Keratinocyte (primary cell): Measurements from ENCODE around the gene OSBPL10. TPM values are rescaled to one million over a fixed set of nuclear protein-coding genes. Genes with fewer than 3 reads are reported as not detected.

ENCODE experiments used
- DNase-seq: peaks from one replicate; pipeline ENCODE4 v3.0.0-alpha.2; 2011; ENCODE audit warnings: low read depth, missing footprints, low spot score
- FAIRE-seq: peaks from 2 replicates; lab custom pipeline; 2011; peaks lifted over from hg19 to GRCh38; lab: Jason Lieb, UNC
- H2AFZ ChIP-seq: 2 replicates; pipeline ENCODE4 v1.6.0; 2012; ENCODE audit warnings: low read length, control low read depth, inconsistent platforms; ENCODE audit not compliant: control insufficient read depth
- H3K27ac ChIP-seq: 2 replicates; pipeline ENCODE4 v1.5.1; 2011; ENCODE audit warnings: low read length; ENCODE audit not compliant: control insufficient read depth, insufficient read depth
- H3K27me3 ChIP-seq: 3 replicates; pipeline ENCODE4 v1.6.0; 2011; ENCODE audit warnings: low read length; ENCODE audit not compliant: control insufficient read depth, insufficient read depth; ENCODE audit errors: extremely low read depth
- H3K36me3 ChIP-seq, 2 experiments: 2 replicates in 1 of 2; 3 replicates in 1 of 2; pipeline ENCODE4 v1.5.1; 2011; ENCODE audit warnings: low read length in 2 of 2, mild to moderate bottlenecking in 1 of 2; ENCODE audit not compliant: control insufficient read depth in 2 of 2, insufficient read depth in 2 of 2; ENCODE audit errors: extremely low read depth in 1 of 2
- H3K4me1 ChIP-seq: 3 replicates; pipeline ENCODE4 v1.5.1; 2011; ENCODE audit warnings: low read length; ENCODE audit not compliant: control insufficient read depth, insufficient read depth; ENCODE audit errors: extremely low read depth
- H3K4me2 ChIP-seq: 3 replicates; pipeline ENCODE4 v1.6.0; 2011; ENCODE audit warnings: low read depth, low read length; ENCODE audit not compliant: control insufficient read depth, insufficient read depth; ENCODE audit errors: extremely low read depth
- H3K4me3 ChIP-seq, 3 experiments: fragments of 200-600 bp in 1 of 3; sonication (generic) in 1 of 3; 2 replicates in 2 of 3; 3 replicates in 1 of 3; pipeline ENCODE4 v1.5.1; 2011 to 2016; ENCODE audit warnings: low read length in 3 of 3, mild to moderate bottlenecking in 3 of 3, control low read depth in 2 of 3, inconsistent platforms in 1 of 3, low read depth in 1 of 3, mixed read lengths in 1 of 3, mixed run types in 1 of 3, moderate library complexity in 1 of 3; ENCODE audit not compliant: control insufficient read depth in 2 of 3, insufficient read depth in 2 of 3; ENCODE audit errors: extremely low read depth in 1 of 3
- H3K79me2 ChIP-seq: 2 replicates; pipeline ENCODE4 v1.6.0; 2012; ENCODE audit warnings: low read length; ENCODE audit not compliant: control insufficient read depth, insufficient read depth
- H3K9ac ChIP-seq: 3 replicates; pipeline ENCODE4 v1.6.0; 2011; ENCODE audit warnings: low read length; ENCODE audit not compliant: control insufficient read depth, insufficient read depth; ENCODE audit errors: extremely low read depth
- H3K9me1 ChIP-seq: 3 replicates; pipeline ENCODE4 v1.6.0; 2011; ENCODE audit warnings: low read length; ENCODE audit not compliant: control insufficient read depth, insufficient read depth; ENCODE audit errors: extremely low read depth
- H3K9me3 ChIP-seq: 2 replicates; pipeline ENCODE4 v1.5.1; 2012; ENCODE audit warnings: low read depth, low read length; ENCODE audit not compliant: control insufficient read depth
- H4K20me1 ChIP-seq: 3 replicates; pipeline ENCODE4 v1.6.0; 2011; ENCODE audit warnings: low read length; ENCODE audit not compliant: control insufficient read depth, insufficient read depth; ENCODE audit errors: extremely low read depth
- EZH2 ChIP-seq: IDR thresholded peaks from one replicate; pipeline ENCODE4 v1.6.1; 2012; ENCODE audit warnings: inconsistent platforms, mild to moderate bottlenecking, low read length, moderate library complexity
- dilution Hi-C: fragments of 300-500 bp; cut with MboI; formaldehyde crosslinking; loops from one replicate; pipeline ENCODE4 v1.7.0; 2020; ENCODE audit warnings: low sequenced_read_pairs; ENCODE audit not compliant: extremely low pct_ligation_motif_present
- polyA plus RNA-seq, 5 experiments: library from polyadenylated mRNA; depleted of rRNA in 3 of 5; stranded (reverse) in 3 of 5; stranded (forward) in 1 of 5; unstranded in 1 of 5; fragments of >200 nt; gene quantifications; 1 replicate in 1 of 5; 2 replicates in 3 of 5; 3 replicates in 1 of 5; pipeline versions ENCODE4 v1.2.1 to v1.2.3, GENCODE V29; 2011 to 2012; ENCODE audit warnings: missing spikeins in 2 of 5, low read depth in 1 of 5, low replicate concordance in 1 of 5
- TF ChIP-seq, protein P1 (sequence below), 3 experiments: IDR thresholded peaks in 1 of 3; conservative IDR thresholded peaks in 1 of 3; optimal IDR thresholded peaks in 1 of 3; 2 replicates in 2 of 3; 3 replicates in 1 of 3; pipeline versions ENCODE3 to v1.5.1; 2011; ENCODE audit warnings: low read length in 3 of 3, mild to moderate bottlenecking in 3 of 3, moderate library complexity in 2 of 3, control low read depth in 1 of 3, inconsistent platforms in 1 of 3; ENCODE audit not compliant: insufficient read depth in 2 of 3; ENCODE audit errors: extremely low read depth in 1 of 3

The OSBPL10 gene
- polyA plus RNA-seq, 1 donor (not counting 4 experiments of a cell fraction or from before 2014, with no cell fraction given) = 50.1 TPM

DNA sequence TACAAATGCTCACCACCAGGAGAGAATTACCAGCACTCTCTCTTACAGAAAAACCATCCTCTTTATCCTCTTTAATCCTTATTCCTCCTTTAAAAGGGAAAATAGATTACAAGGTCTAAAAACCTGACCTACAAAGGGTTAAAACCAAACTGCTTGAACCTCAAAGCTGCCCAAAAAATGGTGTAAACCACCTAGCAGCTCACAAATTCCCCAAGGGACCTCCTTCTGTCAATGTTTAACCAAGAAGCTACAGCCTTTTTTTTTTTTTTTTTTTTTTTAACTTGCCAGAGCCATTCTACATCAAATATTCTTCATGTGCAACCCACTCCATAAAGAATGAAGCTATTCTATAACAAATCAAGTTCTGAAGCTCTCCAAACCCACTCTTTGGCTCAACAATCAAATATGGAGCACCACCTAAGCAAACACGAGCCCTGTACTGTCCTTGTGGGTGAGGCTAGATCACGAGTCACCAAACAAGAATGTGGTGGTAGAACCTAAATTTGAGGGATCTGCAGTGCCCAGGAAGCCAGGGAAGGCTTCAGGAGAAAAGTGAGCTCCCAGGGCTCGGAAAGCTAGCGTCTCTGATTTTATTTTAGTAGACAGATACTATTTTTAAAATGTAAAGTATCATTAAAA, 20.1 kb downstream of the OSBPL10 start:
- TF ChIP-seq, protein P1, sequence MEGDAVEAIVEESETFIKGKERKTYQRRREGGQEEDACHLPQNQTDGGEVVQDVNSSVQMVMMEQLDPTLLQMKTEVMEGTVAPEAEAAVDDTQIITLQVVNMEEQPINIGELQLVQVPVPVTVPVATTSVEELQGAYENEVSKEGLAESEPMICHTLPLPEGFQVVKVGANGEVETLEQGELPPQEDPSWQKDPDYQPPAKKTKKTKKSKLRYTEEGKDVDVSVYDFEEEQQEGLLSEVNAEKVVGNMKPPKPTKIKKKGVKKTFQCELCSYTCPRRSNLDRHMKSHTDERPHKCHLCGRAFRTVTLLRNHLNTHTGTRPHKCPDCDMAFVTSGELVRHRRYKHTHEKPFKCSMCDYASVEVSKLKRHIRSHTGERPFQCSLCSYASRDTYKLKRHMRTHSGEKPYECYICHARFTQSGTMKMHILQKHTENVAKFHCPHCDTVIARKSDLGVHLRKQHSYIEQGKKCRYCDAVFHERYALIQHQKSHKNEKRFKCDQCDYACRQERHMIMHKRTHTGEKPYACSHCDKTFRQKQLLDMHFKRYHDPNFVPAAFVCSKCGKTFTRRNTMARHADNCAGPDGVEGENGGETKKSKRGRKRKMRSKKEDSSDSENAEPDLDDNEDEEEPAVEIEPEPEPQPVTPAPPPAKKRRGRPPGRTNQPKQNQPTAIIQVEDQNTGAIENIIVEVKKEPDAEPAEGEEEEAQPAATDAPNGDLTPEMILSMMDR (optimal IDR thresholded peaks at IDR 0.05 in 1 of 3, IDR thresholded peaks at IDR 0.05 in 1 of 3, conservative IDR thresholded peaks at IDR 0.05 in 1 of 3; ENCODE audit: extremely low read depth in 1 of 3, insufficient read depth in 2 of 3, low read length in 3 of 3) = no peak
- TF ChIP-seq EZH2 = no peak
- FAIRE-seq (peak; percentile 91), DNase-seq (no peak)
- peaks cover 2% of the 10 kb centered on the region for H4K20me1 ChIP-seq
- no peak overlapping the region for H2AFZ ChIP-seq
- dilution Hi-C loops = no loop called here
- H3K4me3 ChIP-seq = peak overlapping the region in 2 of 3 experiments; percentile 41 to 49
- H3K27ac ChIP-seq = peak overlapping the region; percentile 49
- H3K36me3 ChIP-seq = peaks cover 0 to 4% of the 10 kb centered on the region in 2 experiments
- H3K4me1 ChIP-seq = peaks cover 37% of the 10 kb centered on the region
- H3K9me3 ChIP-seq = peaks cover 2% of the 10 kb centered on the region
- H3K9ac ChIP-seq = peak overlapping the region; percentile 48
- H3K27me3 ChIP-seq = no peaks in the 10 kb centered on the region
- peaks cover 91% of the 10 kb centered on the region for H3K79me2 ChIP-seq
- H3K9me1 ChIP-seq = no peaks in the 10 kb centered on the region
- H3K4me2 ChIP-seq = peak overlapping the region; percentile 82

DNA sequence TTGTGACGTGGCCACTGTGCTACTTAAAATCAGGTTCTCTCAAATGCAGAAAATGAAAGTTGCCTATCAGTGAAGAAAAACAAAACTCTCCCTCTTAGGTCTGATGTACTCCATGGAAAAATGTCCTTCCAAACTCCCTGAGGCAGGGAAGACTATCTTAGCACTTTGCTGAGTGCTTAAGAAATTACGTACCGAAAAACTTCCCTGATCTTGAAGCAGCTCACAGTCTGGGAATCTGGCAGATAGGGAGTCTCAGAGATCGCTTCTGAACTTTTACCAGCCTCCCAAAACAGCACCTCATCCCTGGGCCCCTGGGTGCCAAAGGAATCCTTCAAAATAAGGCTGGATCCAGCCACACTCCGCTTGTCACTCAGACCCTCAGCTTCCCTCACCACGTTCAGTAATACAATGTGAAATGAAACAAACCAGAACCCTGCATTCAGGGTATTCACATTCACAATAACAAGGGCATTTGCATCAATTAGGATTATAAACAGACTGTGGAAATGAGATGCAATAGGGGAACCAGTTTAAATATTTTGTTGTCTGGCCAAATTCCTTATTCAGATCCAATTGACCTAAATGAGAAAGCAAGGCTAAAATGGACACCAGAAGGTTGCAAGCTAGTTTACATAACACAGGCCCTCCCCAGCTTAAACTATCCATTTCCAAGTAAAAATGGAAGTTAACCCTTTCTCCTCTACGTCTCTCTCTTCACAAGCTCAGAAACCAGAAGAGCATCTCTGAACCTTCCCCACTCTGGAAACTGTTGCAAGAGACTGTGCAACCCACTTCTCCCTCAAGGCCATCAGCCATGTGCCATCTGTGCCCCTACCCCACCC, 20.9 kb downstream of the OSBPL10 start:
- peak overlapping the region; percentile 49 for H3K27ac ChIP-seq
- peak overlapping the region; percentile 82 for H3K4me2 ChIP-seq
- H4K20me1 ChIP-seq = peaks cover 2% of the 10 kb centered on the region
- H3K9me1 ChIP-seq = no peaks in the 10 kb centered on the region
- FAIRE-seq = peak; percentile 77
- peaks cover 1 to 4% of the 10 kb centered on the region in 2 experiments for H3K36me3 ChIP-seq
- dilution Hi-C loops = no loop called here
- peak overlapping the region; percentile 61 for H3K9ac ChIP-seq
- no peak overlapping the region for H2AFZ ChIP-seq
- H3K9me3 ChIP-seq = peaks cover 5% of the 10 kb centered on the region
- no peak for DNase-seq
- no peaks in the 10 kb centered on the region for H3K27me3 ChIP-seq
- peak overlapping the region in 2 of 3 experiments; percentile 11 to 49 for H3K4me3 ChIP-seq
- peaks cover 97% of the 10 kb centered on the region for H3K79me2 ChIP-seq
- peaks cover 37% of the 10 kb centered on the region for H3K4me1 ChIP-seq
- no peak for TF ChIP-seq EZH2
- TF ChIP-seq, protein P1 (optimal IDR thresholded peaks at IDR 0.05 in 1 of 3, IDR thresholded peaks at IDR 0.05 in 1 of 3, conservative IDR thresholded peaks at IDR 0.05 in 1 of 3; ENCODE audit: extremely low read depth in 1 of 3, insufficient read depth in 2 of 3, low read length in 3 of 3) = no peak
